SK-N-SH treated with all-trans-retinoic acid at 6 μM for 48 hours (cell line): ENCODE measurements around the gene PVALEF.

Experiments
- CSDC2 ChIP-seq: fragments of 250-450 bp; sonication (Bioruptor Pico); IDR thresholded peaks from 2 replicates; pipeline ENCODE4 v1.5.0; 2020; ENCODE audit warnings: mild to moderate bottlenecking, moderate library complexity
- ESRRG ChIP-seq: fragments of 250-450 bp; sonication (Bioruptor Pico); IDR thresholded peaks from 2 replicates; pipeline ENCODE4 v1.6.1; 2021; ENCODE audit warnings: mild to moderate bottlenecking
- RARB ChIP-seq: fragments of 250-450 bp; sonication (Bioruptor Pico); IDR thresholded peaks from 2 replicates; pipeline ENCODE4 v1.8.0; 2021; ENCODE audit warnings: mild to moderate bottlenecking, moderate library complexity
- SNAI2 ChIP-seq: fragments of 250-450 bp; sonication (Bioruptor Pico); IDR thresholded peaks from 2 replicates; pipeline ENCODE4 v1.5.0; 2020; ENCODE audit warnings: mild to moderate bottlenecking, moderate library complexity
- ZFP3 ChIP-seq: fragments of 250-450 bp; sonication (Bioruptor Pico); IDR thresholded peaks from 2 replicates; pipeline ENCODE4 v1.5.0; 2020; ENCODE audit warnings: mild to moderate bottlenecking, moderate library complexity
- ZFP30 ChIP-seq: fragments of 450-650 bp; formaldehyde crosslinking; IDR thresholded peaks from 2 replicates; pipeline ENCODE4 v1.5.0; 2022; ENCODE audit warnings: mild to moderate bottlenecking, moderate library complexity

DNA sequence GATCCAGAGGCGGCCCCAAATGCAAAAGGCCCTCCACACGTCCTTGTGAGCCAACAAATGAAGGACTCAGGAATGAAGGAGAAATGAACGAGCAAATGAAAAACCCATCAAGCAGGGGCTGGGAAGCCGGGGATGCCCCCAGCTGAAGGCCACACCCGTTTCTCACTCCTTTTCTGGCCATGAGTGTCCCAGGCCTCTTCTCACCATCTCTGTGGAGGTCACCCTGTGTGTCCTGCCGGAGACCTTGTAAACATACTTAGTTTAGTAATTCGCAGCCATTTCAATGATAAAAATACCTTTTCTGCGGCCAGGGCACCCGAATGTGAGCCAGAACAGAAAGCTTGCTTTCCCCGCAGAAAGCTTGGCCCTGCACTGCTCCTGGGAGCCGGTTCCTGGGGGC, 21.8 kb downstream of the PVALEF start:
- TF ChIP-seq ZFP3 (CRISPR knock-in tag), result no peak
- TF ChIP-seq ZFP30, result no peak
- TF ChIP-seq RARB (CRISPR knock-in tag), result no peak
- no peak for TF ChIP-seq CSDC2 (CRISPR knock-in tag)
- no peak for TF ChIP-seq ESRRG (CRISPR knock-in tag)
- TF ChIP-seq SNAI2 (CRISPR knock-in tag), result no peak
